Vagina (tissue), 2 donors: ENCODE results near the gene SLC22A13. TPM values are rescaled to one million over a fixed set of nuclear protein-coding genes. Genes with fewer than 3 reads are reported as not detected.
A peak's percentile ranks its signal among the peaks of the same experiment; 100 is the strongest.

Experiments used
- DNase-seq, 2 donors: peaks; one replicate each; pipeline ENCODE4 v3.0.0-alpha.2; 2017; ENCODE audit errors: extremely low spot score in 2 of 2
- H3K27ac ChIP-seq: fragments of 200-600 bp; sonication (generic); one replicate; pipeline ENCODE4 v1.5.1; 2019
- H3K27me3 ChIP-seq: fragments of 200-600 bp; sonication (generic); one replicate; pipeline ENCODE4 v1.5.1; 2019
- H3K36me3 ChIP-seq, 2 donors: fragments of 200-600 bp; sonication (generic); one replicate each; pipeline ENCODE4 v1.5.1; 2017 to 2019
- H3K4me1 ChIP-seq: fragments of 200-600 bp; sonication (generic); one replicate; pipeline ENCODE4 v1.5.1; 2019
- H3K4me3 ChIP-seq, 2 donors: fragments of 200-600 bp; sonication (generic); 1 replicate in 1 of 2; 2 replicates in 1 of 2; pipeline ENCODE4 v1.5.1; 2016 to 2019
- H3K9me3 ChIP-seq: fragments of 200-600 bp; sonication (generic); one replicate; pipeline ENCODE4 v1.5.1; 2019
- POLR2A ChIP-seq, 2 donors: fragments of 450-650 bp; IDR thresholded peaks; one replicate each; pipeline ENCODE4 v1.6.1; 2017; ENCODE audit warnings: antibody characterized with exemption in 2 of 2, mild to moderate bottlenecking in 2 of 2, moderate library complexity in 2 of 2
- POLR2AphosphoS5 ChIP-seq, 2 donors: sonication (generic); formaldehyde crosslinking; IDR thresholded peaks; one replicate each; pipeline ENCODE4 v1.9.0; 2017; ENCODE audit warnings: antibody characterized with exemption in 2 of 2, mild to moderate bottlenecking in 2 of 2, low read depth in 1 of 2; ENCODE audit not compliant: insufficient read depth in 1 of 2
- intact Hi-C: fragments of 100-400 bp; cut with DNase I; formaldehyde crosslinking; loops from one replicate; pipeline ENCODE4 v1.15.1; 2023
- total RNA-seq: library from RNA; depleted of rRNA; stranded (reverse); fragments of >200 nt; gene quantifications from one replicate; pipeline ENCODE4 v1.2.3, GENCODE V29; 2016
- TF ChIP-seq, protein P1 (sequence below), 3 experiments: fragments of 450-650 bp in 2 of 3; fragments of 200-600 bp in 1 of 3; sonication (generic) in 1 of 3; IDR thresholded peaks; one replicate each; pipeline ENCODE4 v1.5.1; 2017 to 2019; ENCODE audit warnings: antibody characterized with exemption in 3 of 3, mild to moderate bottlenecking in 2 of 3, moderate library complexity in 2 of 3

Gene SLC22A13
- total RNA-seq, 1 donor from 2014 or later = not detected

DNA sequence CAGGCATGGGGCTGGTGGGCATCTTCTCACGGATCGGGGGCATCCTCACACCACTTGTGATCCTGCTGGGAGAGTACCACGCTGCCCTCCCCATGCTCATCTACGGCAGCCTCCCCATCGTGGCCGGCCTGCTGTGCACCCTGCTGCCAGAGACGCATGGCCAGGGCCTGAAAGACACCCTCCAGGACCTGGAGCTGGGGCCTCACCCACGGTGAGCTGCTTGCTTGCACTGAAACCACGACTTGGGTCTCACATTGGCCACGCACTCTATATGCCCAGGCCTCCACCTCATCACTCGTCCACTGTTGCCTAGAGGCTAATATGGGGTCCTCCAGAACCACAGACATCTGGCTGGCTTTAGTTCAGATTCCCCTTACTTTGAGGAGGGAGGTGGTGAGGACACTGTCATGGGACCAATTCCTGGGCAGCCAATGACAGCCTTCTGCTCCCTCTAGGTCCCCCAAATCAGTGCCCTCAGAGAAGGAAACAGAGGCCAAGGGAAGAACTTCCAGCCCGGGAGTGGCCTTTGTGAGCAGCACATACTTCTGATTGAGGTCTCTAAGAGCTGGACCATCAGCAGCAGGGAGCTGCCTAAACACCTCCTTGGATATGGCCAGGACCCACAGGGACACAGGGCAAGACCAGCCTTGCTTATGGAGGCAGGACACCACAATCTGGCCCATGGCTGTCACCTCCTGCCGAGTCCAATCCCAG lies 11.5 kb downstream of the SLC22A13 start:
- Histone ChIP-seq H3K9me3 (no peaks in the 10 kb centered on the region), H3K4me1 (no peaks in the 10 kb centered on the region), H3K27me3 (no peaks in the 10 kb centered on the region), H3K4me3 (no peak overlapping the region), H3K27ac (no peak overlapping the region), H3K36me3 (no peaks in the 10 kb centered on the region)
- DNase-seq = peak in 1 of 2 donors; percentile 82
- TF ChIP-seq POLR2A (IDR thresholded peaks at IDR 0.05) (no peak), POLR2AphosphoS5 (IDR thresholded peaks at IDR 0.05; ENCODE audit: insufficient read depth in 1 of 2, low read depth in 1 of 2) (no peak)
- TF ChIP-seq, protein P1, sequence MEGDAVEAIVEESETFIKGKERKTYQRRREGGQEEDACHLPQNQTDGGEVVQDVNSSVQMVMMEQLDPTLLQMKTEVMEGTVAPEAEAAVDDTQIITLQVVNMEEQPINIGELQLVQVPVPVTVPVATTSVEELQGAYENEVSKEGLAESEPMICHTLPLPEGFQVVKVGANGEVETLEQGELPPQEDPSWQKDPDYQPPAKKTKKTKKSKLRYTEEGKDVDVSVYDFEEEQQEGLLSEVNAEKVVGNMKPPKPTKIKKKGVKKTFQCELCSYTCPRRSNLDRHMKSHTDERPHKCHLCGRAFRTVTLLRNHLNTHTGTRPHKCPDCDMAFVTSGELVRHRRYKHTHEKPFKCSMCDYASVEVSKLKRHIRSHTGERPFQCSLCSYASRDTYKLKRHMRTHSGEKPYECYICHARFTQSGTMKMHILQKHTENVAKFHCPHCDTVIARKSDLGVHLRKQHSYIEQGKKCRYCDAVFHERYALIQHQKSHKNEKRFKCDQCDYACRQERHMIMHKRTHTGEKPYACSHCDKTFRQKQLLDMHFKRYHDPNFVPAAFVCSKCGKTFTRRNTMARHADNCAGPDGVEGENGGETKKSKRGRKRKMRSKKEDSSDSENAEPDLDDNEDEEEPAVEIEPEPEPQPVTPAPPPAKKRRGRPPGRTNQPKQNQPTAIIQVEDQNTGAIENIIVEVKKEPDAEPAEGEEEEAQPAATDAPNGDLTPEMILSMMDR (IDR thresholded peaks at IDR 0.05) = no peak
- intact Hi-C loops = no loop called here

DNA sequence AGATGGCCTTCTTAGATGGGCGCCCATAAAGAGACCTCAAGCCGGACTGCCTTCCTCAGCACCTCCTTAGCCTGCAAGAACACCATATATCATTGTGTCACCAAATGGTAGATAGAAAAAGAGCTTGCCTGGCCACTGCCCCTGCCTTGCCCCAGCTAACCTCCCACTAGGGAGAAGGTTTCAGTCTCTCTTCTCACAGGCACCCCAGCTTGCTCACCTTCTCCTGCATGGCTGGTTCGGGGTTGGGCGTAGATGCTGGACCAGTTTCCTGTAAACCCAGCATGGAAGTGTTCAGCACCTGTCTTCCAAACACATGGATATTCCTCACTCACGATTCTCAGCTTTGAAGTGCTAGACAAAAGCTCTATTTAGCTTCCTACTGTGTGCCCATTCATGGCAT lies 13.2 kb downstream of the SLC22A13 start:
- no peak overlapping the region for H3K4me3 ChIP-seq
- H3K4me1 ChIP-seq = no peaks in the 10 kb centered on the region
- no peak overlapping the region for H3K27ac ChIP-seq
- no peaks in the 10 kb centered on the region for H3K27me3 ChIP-seq
- no peaks in the 10 kb centered on the region for H3K36me3 ChIP-seq
- no peaks in the 10 kb centered on the region for H3K9me3 ChIP-seq
- TF ChIP-seq, protein P1 (IDR thresholded peaks at IDR 0.05) = no peak
- TF ChIP-seq POLR2A (IDR thresholded peaks at IDR 0.05) (no peak), POLR2AphosphoS5 (IDR thresholded peaks at IDR 0.05; ENCODE audit: insufficient read depth in 1 of 2, low read depth in 1 of 2) (no peak)
- intact Hi-C loops = no loop called here
- DNase-seq = no peak

DNA sequence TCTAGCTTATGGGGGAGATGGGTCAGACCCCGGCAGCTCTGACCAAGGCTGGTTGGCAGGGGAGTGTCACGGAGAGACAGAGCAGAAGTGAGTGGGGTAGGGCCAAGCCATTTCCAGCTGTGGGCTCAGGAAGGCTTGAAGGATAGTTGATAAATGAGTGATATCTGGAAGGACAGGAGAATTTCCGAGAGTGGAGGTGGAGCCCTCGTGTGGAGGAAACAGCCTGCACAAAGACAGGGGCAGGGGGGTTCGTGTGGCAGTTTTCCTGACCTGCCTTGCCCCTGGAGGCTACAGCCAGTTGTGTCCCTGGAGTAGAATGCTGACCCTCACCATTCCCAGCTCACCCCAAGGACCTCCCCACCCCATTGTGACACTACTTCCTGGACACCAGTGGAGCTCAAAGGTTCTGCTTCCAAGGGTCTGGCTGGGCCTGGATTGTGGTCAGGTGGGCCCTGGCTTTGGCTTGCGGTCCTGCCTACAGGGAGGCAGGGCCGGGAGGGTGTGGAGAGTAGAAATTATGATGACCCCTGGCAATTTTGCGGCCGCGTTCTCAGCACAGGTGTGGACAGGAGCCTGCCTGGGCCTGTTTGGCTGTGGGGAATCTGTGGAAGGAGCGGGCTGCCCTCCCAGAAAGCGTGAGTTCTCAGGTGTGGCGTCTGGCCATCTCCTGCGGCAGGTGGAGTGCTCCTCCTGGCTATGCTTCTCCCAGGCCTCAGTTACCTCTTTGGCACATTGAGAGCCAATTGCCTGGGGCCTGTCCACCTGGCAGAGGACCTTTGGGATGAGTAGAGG lies 16.5 kb downstream of the SLC22A13 start, which contains the start of gene SLC22A14:
SLC22A14 (plus strand) TSS at position 400 of the 792 bp plus-strand sequence. CDS start 23,733 bp downstream, outside the sequence.
- no peaks in the 10 kb centered on the region for H3K27me3 ChIP-seq
- no peaks in the 10 kb centered on the region for H3K36me3 ChIP-seq
- H3K9me3 ChIP-seq = no peaks in the 10 kb centered on the region
- H3K27ac ChIP-seq = no peak within 1 kb of the TSS
- TF ChIP-seq, protein P1 (IDR thresholded peaks at IDR 0.05) = no peak
- TF ChIP-seq POLR2AphosphoS5 (IDR thresholded peaks at IDR 0.05; ENCODE audit: insufficient read depth in 1 of 2, low read depth in 1 of 2) (no peak), POLR2A (IDR thresholded peaks at IDR 0.05) (no peak)
- H3K4me1 ChIP-seq = no peaks in the 10 kb centered on the region
- intact Hi-C loops = no loop called here
- no peak within 1 kb of the TSS for H3K4me3 ChIP-seq
- no peak for DNase-seq

DNA sequence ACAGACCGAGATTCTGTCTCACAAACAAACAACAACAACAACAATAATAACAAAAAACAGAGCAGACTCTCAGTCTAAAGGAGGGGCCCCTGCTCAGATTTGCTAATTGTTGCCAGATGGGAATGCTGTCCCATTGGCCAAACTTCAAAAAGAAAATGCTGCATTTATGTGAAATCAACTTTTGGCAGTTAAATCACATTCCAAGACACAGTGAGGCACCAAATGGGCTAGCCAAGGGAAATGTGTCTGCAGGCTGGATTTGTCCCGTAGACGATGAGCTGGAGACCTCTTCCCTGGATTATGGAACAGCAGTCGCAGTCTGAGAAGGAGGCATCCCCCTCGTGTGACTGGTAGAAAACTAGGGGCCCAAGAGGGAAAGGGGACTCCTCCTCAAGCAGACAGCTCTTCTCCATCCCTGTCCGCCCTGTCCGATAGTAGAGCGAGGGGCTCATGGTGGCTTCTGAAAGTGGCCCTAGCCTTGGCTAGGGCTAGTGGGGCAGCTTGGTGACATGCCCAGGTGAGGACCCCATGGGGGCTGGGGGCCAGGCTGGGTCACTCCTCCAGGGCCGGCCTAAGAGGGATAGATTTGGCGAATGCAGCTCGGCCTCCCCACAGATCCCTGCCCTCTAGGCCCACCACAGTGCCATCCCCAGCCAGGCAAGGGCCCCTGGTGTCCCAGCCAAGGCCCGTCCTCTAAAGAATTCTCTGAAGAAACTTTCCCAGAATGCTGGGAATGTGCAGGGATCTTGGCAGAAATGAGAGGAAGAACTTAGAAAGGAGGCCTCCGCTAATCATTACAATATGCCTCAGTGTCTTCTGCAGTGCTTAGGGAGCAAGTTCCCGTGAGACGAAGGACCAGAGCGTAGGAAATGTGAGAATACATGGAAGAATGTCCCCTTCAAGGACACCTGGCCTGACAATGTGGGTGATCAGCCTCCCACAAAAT lies 18.5 kb downstream of the SLC22A13 start:
- no peaks in the 10 kb centered on the region for H3K36me3 ChIP-seq
- no peak overlapping the region for H3K4me3 ChIP-seq
- intact Hi-C loops = no loop called here
- H3K4me1 ChIP-seq = no peaks in the 10 kb centered on the region
- TF ChIP-seq, protein P1 (IDR thresholded peaks at IDR 0.05) = no peak
- TF ChIP-seq POLR2AphosphoS5 (IDR thresholded peaks at IDR 0.05; ENCODE audit: insufficient read depth in 1 of 2, low read depth in 1 of 2) = no peak
- H3K27me3 ChIP-seq = no peaks in the 10 kb centered on the region
- H3K9me3 ChIP-seq = no peaks in the 10 kb centered on the region
- DNase-seq = peak in 1 of 2 donors; percentile 52
- H3K27ac ChIP-seq = no peak overlapping the region
